OCI-M1 (cell line): ENCODE measurements around the gene GGNBP2.

Experiments
- DNase-seq: peaks from one replicate; lab custom pipeline; 2025; lab: John Stamatoyannopoulos, UW

GGNBP2 gene

DNA sequence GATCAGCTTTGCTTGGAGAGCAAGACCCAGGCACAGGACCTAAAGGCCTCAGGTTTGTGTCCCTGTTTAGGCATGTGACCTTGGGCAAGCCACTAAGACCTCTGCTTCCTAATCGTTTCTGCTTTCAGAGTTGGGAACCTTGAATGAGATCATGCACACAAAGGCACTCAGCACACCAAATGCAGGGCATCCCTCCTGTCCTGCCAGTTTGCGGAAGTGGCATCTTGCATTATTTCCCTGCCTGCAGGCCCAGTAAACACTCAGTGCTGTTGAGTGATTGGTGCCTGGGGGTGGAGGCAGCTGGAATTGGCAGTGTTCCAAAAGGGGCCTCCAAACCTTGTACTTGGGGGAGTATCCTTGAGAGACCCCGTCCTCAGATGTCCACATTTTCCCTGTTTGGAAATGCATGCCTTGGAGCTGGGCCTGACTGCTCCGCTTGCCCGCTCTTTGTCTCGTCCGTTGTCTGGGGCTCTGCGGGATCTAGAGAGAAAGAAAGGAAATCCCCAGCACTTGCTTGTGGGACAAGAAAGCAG lies 85.3 kb downstream of the GGNBP2 start:
- DNase-seq, result no peak

GRCh38 chr17:36631022-36631421 lies 86.3 kb downstream of the GGNBP2 start:
- DNase-seq, result no peak

DNA sequence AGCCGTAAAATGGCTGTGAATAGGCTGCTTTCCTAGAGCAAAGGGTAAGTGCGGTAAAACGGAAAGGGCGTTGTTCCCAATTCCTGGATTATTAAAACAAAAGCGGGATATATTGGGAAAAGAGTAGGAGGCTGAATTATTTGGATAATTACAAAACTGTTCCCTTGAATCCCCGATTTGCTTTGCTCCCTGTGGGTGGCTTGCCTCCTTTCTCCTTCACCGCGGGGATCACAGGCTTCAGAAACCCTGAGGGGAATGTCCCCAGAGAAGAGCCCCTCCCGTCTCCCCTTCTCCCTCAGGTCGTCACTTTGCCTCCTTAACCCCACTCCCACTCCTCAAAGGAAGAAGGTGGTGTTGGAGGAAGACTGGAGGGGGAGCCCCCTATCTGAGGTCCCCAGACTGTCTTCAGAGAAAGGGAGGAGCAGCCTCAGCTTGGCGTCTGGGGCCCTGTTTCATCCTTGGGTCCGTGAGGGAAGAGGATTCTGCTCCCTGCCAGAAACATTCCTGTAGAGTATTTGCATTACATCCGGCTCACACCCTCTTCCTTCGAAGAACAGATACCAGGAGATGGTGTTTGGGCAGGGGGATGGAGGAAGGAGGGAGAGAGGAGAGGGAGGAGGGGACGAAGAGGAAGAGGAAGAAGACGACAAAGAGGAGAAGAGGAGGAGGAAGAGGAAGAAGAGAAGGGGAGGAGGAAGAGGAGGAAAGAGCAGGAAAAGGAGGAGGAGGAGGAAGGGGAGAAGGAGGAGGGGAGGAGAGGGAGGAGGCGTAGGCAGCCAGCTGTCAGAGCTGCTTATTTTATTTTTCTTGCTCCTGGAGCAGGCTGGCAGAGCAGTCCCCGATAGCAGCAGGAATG lies 88.4 kb downstream of the GGNBP2 start:
- no peak for DNase-seq
